ENCODE results near the gene AIG1. TPM values are rescaled to one million over a fixed set of nuclear protein-coding genes. Genes with fewer than 3 reads are reported as not detected.
"Not testable (repeated sequence)": the region's sequence is repeated elsewhere in the genome, so short reads cannot be mapped to it uniquely, and the experiment has no call there.

Gene AIG1
- total RNA-seq, 1 donor from 2014 or later = 60.6 TPM

DNA sequence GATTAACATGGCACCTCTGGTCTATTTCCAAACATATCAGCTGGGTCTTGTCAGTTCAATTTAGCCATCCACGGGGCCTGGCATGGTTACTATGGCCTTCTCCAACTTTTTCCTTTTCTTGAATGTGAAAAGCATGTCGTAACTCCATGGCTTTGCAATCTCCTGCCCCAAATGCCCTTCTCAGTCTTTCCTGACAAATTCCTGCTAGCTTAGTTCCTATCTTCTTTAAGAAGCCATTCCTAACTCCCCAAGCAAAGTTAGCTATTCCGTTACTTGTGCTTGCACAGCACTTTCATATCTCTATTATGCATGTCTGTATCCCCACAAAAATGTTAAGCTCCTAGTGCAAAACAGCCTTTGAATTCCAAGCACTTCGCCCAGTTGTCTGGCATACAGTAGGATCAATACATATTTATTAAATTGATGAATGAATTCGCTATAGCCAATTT lies 105.6 kb downstream of the AIG1 start:
- FAIRE-seq = no peak
- no peaks in the 10 kb centered on the region for H3K36me3 ChIP-seq (ENCODE audit: control insufficient read depth, insufficient read depth, low read length)
- TF ChIP-seq, protein P1, sequence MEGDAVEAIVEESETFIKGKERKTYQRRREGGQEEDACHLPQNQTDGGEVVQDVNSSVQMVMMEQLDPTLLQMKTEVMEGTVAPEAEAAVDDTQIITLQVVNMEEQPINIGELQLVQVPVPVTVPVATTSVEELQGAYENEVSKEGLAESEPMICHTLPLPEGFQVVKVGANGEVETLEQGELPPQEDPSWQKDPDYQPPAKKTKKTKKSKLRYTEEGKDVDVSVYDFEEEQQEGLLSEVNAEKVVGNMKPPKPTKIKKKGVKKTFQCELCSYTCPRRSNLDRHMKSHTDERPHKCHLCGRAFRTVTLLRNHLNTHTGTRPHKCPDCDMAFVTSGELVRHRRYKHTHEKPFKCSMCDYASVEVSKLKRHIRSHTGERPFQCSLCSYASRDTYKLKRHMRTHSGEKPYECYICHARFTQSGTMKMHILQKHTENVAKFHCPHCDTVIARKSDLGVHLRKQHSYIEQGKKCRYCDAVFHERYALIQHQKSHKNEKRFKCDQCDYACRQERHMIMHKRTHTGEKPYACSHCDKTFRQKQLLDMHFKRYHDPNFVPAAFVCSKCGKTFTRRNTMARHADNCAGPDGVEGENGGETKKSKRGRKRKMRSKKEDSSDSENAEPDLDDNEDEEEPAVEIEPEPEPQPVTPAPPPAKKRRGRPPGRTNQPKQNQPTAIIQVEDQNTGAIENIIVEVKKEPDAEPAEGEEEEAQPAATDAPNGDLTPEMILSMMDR (IDR thresholded peaks at IDR 0.05; ENCODE audit: insufficient read depth, low read length, severe bottlenecking) = no peak

DNA sequence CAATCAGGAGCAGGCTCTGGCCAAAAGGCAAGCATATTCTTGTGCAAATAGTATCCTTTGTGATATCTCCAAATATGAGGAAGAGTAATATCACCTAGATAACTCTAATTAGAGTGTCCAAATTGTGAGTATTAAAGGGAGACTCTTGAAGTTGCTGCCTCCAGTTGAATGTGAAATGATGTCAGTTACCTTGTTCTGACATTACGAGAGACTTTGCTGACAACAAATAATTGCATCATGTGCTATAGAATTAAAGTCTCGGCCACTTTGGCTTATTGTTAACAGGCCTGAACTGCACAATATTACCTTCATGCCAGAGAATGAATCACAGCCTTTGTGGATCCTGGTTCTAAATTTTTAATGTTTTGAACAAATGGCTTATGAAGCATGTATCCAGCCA lies 106.5 kb downstream of the AIG1 start:
- Histone ChIP-seq H3K36me3 (ENCODE audit: control insufficient read depth, insufficient read depth, low read length) (no peaks in the 10 kb centered on the region), H3K27me3 (ENCODE audit: control insufficient read depth, insufficient read depth, low read length) (no peaks in the 10 kb centered on the region), H3K4me3 (ENCODE audit: low read depth, low read length) (no peak overlapping the region)
- FAIRE-seq = no peak
- peak; percentile 76 for DNase-seq (ENCODE audit: low read depth)
- TF ChIP-seq, protein P1 (IDR thresholded peaks at IDR 0.05; ENCODE audit: insufficient read depth, low read length, severe bottlenecking) = no peak

More for the DNA sequence above, 105.6 kb downstream of the AIG1 start:
- no peak overlapping the region for H3K4me3 ChIP-seq (ENCODE audit: low read depth, low read length)
- DNase-seq (ENCODE audit: low read depth) = no peak
- no peaks in the 10 kb centered on the region for H3K27me3 ChIP-seq (ENCODE audit: control insufficient read depth, insufficient read depth, low read length)

DNA sequence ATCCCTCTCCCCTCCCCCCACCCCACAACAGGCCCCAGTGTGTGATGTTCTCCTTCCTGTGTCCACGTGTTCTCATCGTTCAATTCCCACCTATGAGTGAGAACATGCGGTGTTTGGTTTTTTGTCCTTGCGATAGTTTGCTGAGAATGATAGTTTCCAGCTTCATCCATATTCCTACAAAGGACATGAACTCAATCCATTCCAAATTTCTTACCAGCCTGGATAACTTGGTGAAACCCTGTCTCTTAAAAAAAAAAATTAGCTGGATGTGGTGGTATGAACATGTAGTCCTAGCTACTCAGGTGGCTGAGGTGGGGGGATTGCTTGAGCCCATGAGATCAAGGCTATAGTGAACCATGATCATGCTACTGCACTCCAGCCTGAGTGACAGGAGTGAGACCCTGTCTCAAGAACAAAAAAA lies 107.7 kb downstream of the AIG1 start:
- H3K4me3 ChIP-seq (ENCODE audit: low read depth, low read length); DNase-seq (ENCODE audit: low read depth); H3K27me3 ChIP-seq (ENCODE audit: control insufficient read depth, insufficient read depth, low read length); H3K36me3 ChIP-seq (ENCODE audit: control insufficient read depth, insufficient read depth, low read length); FAIRE-seq: not testable (repeated sequence)

DNA sequence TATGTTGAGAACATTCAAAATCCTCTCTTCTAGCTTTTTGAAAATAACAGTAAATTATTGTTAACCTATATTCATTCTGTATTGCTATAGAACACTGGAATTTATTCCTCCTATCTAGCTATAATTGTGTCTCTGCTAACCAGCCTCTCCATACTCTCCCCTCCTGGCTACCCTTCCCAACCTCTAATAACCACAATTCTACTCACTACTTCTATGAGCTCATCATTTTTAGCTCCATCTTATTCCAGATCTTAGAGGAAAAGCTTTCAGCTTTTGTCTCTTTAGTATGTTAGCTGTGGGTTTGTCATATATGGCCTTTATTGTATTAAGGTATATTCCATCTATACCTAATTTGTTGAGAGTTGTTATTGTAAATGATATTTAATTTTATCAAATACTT lies 108.8 kb downstream of the AIG1 start:
- TF ChIP-seq, protein P1 (IDR thresholded peaks at IDR 0.05; ENCODE audit: insufficient read depth, low read length, severe bottlenecking) = no peak
- no peak for FAIRE-seq
- no peak overlapping the region for H3K4me3 ChIP-seq (ENCODE audit: low read depth, low read length)
- H3K27me3 ChIP-seq (ENCODE audit: control insufficient read depth, insufficient read depth, low read length) = no peaks in the 10 kb centered on the region
- no peaks in the 10 kb centered on the region for H3K36me3 ChIP-seq (ENCODE audit: control insufficient read depth, insufficient read depth, low read length)
- DNase-seq (ENCODE audit: low read depth) = no peak

DNA sequence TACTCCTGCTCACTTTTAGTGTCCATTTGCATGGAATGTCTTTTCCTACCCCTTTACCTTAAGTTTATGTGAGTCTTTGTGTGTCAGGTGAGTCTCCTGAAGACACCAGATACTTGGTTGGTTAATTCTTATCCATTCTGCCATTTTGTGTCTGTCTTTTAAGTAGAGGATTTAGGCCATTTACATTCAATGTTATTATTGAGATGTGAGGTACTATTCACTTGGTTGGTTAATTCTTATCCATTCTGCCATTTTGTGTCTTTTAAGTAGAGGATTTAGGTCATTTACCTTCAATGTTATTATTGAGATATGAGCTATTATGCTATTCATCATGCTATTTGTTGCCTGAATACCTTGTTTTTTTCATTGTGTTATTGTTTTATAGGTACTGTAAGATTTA lies 113.8 kb downstream of the AIG1 start:
- FAIRE-seq = no peak
- H3K36me3 ChIP-seq (ENCODE audit: control insufficient read depth, insufficient read depth, low read length) = peaks cover 6% of the 10 kb centered on the region
- H3K4me3 ChIP-seq (ENCODE audit: low read depth, low read length) = no peak overlapping the region
- no peaks in the 10 kb centered on the region for H3K27me3 ChIP-seq (ENCODE audit: control insufficient read depth, insufficient read depth, low read length)
- DNase-seq (ENCODE audit: low read depth) = no peak
- TF ChIP-seq, protein P1 (IDR thresholded peaks at IDR 0.05; ENCODE audit: insufficient read depth, low read length, severe bottlenecking) = no peak

DNA sequence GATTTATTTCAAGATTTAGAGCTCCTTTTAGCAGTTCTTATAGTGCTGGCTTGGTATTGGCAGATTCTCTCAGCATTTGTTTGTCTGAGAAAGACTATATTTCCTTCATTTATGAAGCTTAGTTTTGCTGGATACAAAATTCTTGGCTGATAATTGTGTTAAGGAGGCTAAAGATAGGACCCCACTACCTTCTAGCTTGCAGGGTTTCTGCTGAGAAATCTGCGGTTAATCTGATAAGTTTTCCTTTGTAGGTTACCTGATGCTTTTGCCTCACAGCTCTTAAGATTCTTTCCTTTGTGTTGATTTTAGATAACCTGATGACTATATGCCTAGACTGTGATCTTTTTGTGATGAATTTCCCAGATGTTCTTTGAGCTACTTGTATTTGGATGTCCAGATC lies 114.3 kb downstream of the AIG1 start:
- no peak overlapping the region for H3K4me3 ChIP-seq (ENCODE audit: low read depth, low read length)
- peaks cover 6% of the 10 kb centered on the region for H3K36me3 ChIP-seq (ENCODE audit: control insufficient read depth, insufficient read depth, low read length)
- DNase-seq (ENCODE audit: low read depth) = no peak
- no peak for FAIRE-seq
- H3K27me3 ChIP-seq (ENCODE audit: control insufficient read depth, insufficient read depth, low read length) = no peaks in the 10 kb centered on the region
- TF ChIP-seq, protein P1 (IDR thresholded peaks at IDR 0.05; ENCODE audit: insufficient read depth, low read length, severe bottlenecking) = no peak

Data from bronchial epithelial cell (primary cell).